ENCODE data around the gene SLC1A2.

The SLC1A2 gene

GRCh38 chr11:35391922-35392688 lies 27.3 kb downstream of the SLC1A2 start:
- in situ Hi-C loops (cut with HindIII; ENCODE audit: low sequenced_read_pairs), result loop anchor here (25.0 kb wide), 1 partner anchor 805 kb away; no protein-coding TSS in a partner anchor
- DNase-seq (ENCODE audit: low read depth), result peak; percentile 53
- no peak overlapping the region for H3K4me3 ChIP-seq (ENCODE audit: low read depth, low read length)
- TF ChIP-seq, protein P1, sequence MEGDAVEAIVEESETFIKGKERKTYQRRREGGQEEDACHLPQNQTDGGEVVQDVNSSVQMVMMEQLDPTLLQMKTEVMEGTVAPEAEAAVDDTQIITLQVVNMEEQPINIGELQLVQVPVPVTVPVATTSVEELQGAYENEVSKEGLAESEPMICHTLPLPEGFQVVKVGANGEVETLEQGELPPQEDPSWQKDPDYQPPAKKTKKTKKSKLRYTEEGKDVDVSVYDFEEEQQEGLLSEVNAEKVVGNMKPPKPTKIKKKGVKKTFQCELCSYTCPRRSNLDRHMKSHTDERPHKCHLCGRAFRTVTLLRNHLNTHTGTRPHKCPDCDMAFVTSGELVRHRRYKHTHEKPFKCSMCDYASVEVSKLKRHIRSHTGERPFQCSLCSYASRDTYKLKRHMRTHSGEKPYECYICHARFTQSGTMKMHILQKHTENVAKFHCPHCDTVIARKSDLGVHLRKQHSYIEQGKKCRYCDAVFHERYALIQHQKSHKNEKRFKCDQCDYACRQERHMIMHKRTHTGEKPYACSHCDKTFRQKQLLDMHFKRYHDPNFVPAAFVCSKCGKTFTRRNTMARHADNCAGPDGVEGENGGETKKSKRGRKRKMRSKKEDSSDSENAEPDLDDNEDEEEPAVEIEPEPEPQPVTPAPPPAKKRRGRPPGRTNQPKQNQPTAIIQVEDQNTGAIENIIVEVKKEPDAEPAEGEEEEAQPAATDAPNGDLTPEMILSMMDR (IDR thresholded peaks at IDR 0.05; ENCODE audit: low read depth, low read length, missing control alignments), result peak; percentile 80

GRCh38 chr11:35390737-35391682 lies 28.3 kb downstream of the SLC1A2 start:
- TF ChIP-seq, protein P1 (IDR thresholded peaks at IDR 0.05; ENCODE audit: low read depth, low read length, missing control alignments), result no peak
- in situ Hi-C loops (cut with HindIII; ENCODE audit: low sequenced_read_pairs), result loop anchor here (25.0 kb wide), 1 partner anchor 804 kb away; no protein-coding TSS in a partner anchor
- DNase-seq (ENCODE audit: low read depth), result peak; percentile 16
- no peak overlapping the region for H3K4me3 ChIP-seq (ENCODE audit: low read depth, low read length)

DNA sequence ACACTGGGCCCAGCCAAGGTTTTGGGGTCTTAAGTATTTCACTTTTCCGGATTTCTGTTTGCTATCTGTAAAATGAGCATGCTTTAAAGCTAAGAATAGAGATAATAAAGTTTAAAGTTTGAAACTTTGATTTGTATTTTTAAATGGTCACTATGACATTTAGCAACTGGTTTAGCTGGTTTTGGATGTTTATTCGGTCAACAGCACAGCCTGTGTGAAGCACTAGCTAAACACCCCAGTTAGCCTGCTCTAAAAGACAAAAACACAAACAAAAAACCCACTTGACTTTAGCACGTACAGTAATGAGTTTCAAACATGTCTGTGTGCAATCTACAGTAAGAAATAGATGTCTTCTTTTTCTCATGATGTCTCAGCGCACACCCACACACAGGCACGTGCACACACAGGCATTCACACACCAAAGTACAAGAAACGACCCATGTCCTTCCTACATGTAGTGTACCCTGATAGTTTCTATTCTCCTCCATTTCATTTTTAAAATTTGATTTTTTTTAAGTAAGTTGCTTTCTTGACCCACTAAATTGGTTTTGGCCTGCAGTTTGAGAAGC lies 29.4 kb downstream of the SLC1A2 start:
- no peak for DNase-seq (ENCODE audit: low read depth)
- TF ChIP-seq, protein P1 (IDR thresholded peaks at IDR 0.05; ENCODE audit: low read depth, low read length, missing control alignments), result no peak
- in situ Hi-C loops (cut with HindIII; ENCODE audit: low sequenced_read_pairs), result loop anchor here (25.0 kb wide), 1 partner anchor 803 kb away; no protein-coding TSS in a partner anchor
- no peak overlapping the region for H3K4me3 ChIP-seq (ENCODE audit: low read depth, low read length)

DNA sequence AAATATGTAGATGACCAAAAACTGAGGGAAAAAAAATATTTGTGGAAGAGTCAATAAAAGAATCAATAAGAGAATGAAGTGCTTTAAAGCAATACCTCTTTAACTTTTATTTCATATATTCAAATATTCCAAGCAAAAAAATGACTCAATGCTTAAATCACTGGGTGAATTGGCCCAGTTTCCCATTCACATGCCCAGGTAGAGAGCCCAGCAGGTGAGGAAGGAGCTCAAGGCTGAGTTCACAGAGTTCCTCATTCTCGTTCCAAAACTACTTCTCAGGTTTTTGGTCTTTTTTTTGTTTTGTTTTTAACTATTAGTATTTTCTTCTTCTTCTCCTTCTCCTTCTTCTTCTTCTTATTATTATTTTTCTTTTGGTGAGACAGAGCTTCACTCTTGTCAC lies 30.2 kb downstream of the SLC1A2 start:
- no peak overlapping the region for H3K4me3 ChIP-seq (ENCODE audit: low read depth, low read length)
- in situ Hi-C loops (cut with HindIII; ENCODE audit: low sequenced_read_pairs), result loop anchor here (25.0 kb wide), 1 partner anchor 802 kb away; no protein-coding TSS in a partner anchor
- DNase-seq (ENCODE audit: low read depth), result no peak
- TF ChIP-seq, protein P1 (IDR thresholded peaks at IDR 0.05; ENCODE audit: low read depth, low read length, missing control alignments), result no peak

- TF ChIP-seq, protein P1 (IDR thresholded peaks at IDR 0.05; ENCODE audit: low read depth, low read length, missing control alignments), result no peak
- in situ Hi-C loops (cut with HindIII; ENCODE audit: low sequenced_read_pairs), result loop anchor here (25.0 kb wide), 1 partner anchor 801 kb away; no protein-coding TSS in a partner anchor
- no peak for DNase-seq (ENCODE audit: low read depth)
- H3K4me3 ChIP-seq (ENCODE audit: low read depth, low read length), result no peak overlapping the region
Measured at GRCh38 chr11:35388061-35388460, 31.3 kb downstream of the SLC1A2 start.

Measured in astrocyte of the cerebellum (primary cell).